ENCODE results near the gene ANGEL1. TPM values are rescaled to one million over a fixed set of nuclear protein-coding genes. Genes with fewer than 3 reads are reported as not detected.

ANGEL1 gene
- total and polyA plus RNA-seq, 2 experiments from 2014 or later, result 29.4 to 39.4 TPM

DNA sequence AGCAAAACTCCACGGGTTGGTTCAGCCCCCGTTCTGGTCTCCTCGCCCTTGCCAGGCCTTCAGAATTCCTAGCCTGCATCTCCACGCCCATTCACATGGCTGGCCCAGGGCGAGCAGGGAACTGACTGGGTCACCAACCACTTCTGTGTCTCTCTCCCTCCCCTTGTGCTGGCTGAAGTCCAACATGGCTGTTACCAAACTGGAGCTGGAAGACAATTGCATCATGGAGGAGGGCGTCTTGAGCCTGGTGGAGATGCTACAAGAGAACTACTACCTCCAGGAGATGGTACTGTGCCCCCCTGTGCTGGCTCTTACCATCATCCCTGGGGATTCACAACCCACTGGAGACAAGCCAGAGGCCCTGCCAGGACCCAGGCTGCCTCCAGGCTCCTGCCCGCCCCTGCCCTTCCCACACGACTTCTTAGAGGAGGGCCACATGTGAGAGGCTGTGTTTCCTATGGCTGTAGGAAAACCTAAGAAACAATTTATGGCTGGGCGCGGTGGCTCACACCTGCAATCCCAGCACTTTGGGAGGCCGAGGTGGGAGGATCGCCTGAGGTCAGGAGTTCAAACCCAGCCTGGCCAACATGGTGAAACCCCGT lies 23.4 kb upstream of the ANGEL1 start:
- H3K4me1 ChIP-seq (ENCODE audit: low read depth), result peaks cover 3% of the 10 kb centered on the region
- no peak overlapping the region for H3K27ac ChIP-seq
- H3K4me3 ChIP-seq, result no peak overlapping the region
- H3K36me3 ChIP-seq, result no peaks in the 10 kb centered on the region
- TF ChIP-seq, protein P1, sequence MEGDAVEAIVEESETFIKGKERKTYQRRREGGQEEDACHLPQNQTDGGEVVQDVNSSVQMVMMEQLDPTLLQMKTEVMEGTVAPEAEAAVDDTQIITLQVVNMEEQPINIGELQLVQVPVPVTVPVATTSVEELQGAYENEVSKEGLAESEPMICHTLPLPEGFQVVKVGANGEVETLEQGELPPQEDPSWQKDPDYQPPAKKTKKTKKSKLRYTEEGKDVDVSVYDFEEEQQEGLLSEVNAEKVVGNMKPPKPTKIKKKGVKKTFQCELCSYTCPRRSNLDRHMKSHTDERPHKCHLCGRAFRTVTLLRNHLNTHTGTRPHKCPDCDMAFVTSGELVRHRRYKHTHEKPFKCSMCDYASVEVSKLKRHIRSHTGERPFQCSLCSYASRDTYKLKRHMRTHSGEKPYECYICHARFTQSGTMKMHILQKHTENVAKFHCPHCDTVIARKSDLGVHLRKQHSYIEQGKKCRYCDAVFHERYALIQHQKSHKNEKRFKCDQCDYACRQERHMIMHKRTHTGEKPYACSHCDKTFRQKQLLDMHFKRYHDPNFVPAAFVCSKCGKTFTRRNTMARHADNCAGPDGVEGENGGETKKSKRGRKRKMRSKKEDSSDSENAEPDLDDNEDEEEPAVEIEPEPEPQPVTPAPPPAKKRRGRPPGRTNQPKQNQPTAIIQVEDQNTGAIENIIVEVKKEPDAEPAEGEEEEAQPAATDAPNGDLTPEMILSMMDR (IDR thresholded peaks at IDR 0.05; ENCODE audit: low read depth, low read length), result no peak
- no peaks in the 10 kb centered on the region for H3K9me3 ChIP-seq (ENCODE audit: low read depth)
- no peak for DNase-seq (ENCODE audit: low read depth in 1 of 2, low spot score in 1 of 2)
- H3K27me3 ChIP-seq, result no peaks in the 10 kb centered on the region

DNA sequence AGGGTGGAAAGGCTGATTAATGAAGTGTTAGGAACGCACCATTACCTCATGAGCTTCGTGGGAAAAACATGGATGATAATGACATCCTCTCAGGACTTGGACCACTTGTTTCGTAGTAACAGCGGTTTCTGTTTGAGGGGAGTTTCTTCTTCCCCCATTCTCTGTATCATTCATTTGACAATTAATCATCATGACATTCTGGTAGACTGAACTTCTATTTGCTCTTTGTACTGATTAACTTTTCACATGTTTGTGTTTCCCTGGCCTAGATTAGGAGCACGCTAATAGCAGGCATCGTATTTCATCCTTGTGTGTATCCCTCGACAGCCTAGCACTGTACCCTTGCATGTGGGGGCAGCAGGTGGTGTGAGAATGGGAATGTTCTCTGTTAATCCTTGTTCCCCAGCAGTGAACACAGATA lies 21.6 kb upstream of the ANGEL1 start:
- TF ChIP-seq, protein P1 (IDR thresholded peaks at IDR 0.05; ENCODE audit: low read depth, low read length), result no peak
- DNase-seq (ENCODE audit: low read depth in 1 of 2, low spot score in 1 of 2), result peak in 1 of 2 donors; percentile 24

DNA sequence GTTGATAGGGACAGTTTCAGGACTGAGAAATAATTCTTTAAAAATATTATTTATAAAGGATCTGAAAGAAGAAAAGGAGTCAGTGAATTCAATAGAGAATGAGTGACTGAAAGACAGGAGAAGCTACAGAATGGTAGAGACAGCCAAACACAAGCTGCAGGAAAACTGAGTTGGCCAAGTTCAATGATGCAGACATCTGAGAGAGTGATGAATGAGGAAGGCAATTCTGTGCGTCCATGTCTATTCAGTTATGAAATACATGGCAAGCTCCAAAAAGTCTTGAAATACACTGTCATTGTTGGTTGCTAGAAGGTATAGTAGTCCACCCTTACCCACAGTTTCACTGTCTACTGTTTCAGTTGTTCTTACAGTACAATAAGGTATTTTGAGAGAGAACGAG lies 20.3 kb upstream of the ANGEL1 start:
- no peaks in the 10 kb centered on the region for H3K36me3 ChIP-seq
- no peak overlapping the region for H3K4me3 ChIP-seq
- no peak for DNase-seq (ENCODE audit: low read depth in 1 of 2, low spot score in 1 of 2)
- H3K4me1 ChIP-seq (ENCODE audit: low read depth), result peaks cover 3% of the 10 kb centered on the region
- H3K27me3 ChIP-seq, result no peaks in the 10 kb centered on the region
- no peaks in the 10 kb centered on the region for H3K9me3 ChIP-seq (ENCODE audit: low read depth)
- TF ChIP-seq, protein P1 (IDR thresholded peaks at IDR 0.05; ENCODE audit: low read depth, low read length), result no peak
- no peak overlapping the region for H3K27ac ChIP-seq

More for the DNA sequence above, 21.6 kb upstream of the ANGEL1 start:
- Histone ChIP-seq H3K27ac (no peak overlapping the region), H3K4me1 (ENCODE audit: low read depth) (peaks cover 3% of the 10 kb centered on the region), H3K27me3 (no peaks in the 10 kb centered on the region), H3K9me3 (ENCODE audit: low read depth) (no peaks in the 10 kb centered on the region), H3K36me3 (no peaks in the 10 kb centered on the region), H3K4me3 (no peak overlapping the region)

DNA sequence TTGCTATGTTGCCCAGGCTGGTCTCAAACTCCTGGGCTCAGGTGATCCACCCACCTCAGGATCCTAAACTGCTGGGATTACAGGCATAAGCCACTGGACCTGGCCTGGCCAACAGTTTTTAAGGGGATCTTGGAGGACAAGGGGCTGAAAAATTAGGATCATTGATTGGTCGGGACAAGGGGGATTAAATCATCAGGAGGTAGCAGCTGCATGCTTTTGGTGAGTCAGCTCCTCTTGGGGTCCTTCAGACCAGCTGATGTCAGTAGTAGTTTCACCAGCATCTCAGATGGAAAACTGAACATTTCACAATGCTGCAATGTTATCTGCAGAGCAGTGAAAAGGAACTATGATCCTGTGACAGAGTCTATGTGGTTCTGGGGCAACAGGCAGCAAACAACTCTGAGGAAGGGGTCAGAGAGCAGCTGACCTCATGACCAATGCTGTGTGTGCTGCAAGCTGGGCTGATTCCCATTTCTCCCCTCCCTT lies 19.9 kb upstream of the ANGEL1 start:
- Histone ChIP-seq H3K27me3 (no peaks in the 10 kb centered on the region), H3K36me3 (no peaks in the 10 kb centered on the region), H3K27ac (no peak overlapping the region), H3K4me3 (no peak overlapping the region), H3K4me1 (ENCODE audit: low read depth) (peaks cover 3% of the 10 kb centered on the region), H3K9me3 (ENCODE audit: low read depth) (no peaks in the 10 kb centered on the region)
- DNase-seq (ENCODE audit: low read depth in 1 of 2, low spot score in 1 of 2), result peak in 1 of 2 donors; percentile 72
- TF ChIP-seq, protein P1 (IDR thresholded peaks at IDR 0.05; ENCODE audit: low read depth, low read length), result no peak

DNA sequence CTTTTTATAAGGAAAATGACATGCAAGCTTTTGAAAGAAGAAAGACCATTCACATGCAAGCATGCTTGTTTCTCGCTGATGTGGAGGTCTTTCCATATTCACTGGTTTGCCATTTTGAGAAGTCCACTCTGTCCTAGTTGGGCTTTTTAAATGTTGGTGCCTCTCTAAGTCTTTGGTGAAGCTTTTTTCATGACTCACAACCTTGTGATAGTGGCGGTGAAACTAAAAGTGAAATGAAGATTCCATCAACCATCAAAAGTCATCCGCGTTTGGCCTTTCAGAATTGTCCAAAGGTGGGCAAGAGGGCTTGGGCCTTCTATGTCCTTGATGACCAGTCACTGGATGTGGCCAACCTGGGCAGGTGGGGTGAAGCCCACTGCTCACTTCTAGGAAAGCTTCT lies 17.9 kb upstream of the ANGEL1 start:
- Histone ChIP-seq H3K4me3 (no peak overlapping the region), H3K27me3 (no peaks in the 10 kb centered on the region), H3K36me3 (no peaks in the 10 kb centered on the region), H3K9me3 (ENCODE audit: low read depth) (no peaks in the 10 kb centered on the region), H3K4me1 (ENCODE audit: low read depth) (peaks cover 3% of the 10 kb centered on the region), H3K27ac (no peak overlapping the region)
- DNase-seq (ENCODE audit: low read depth in 1 of 2, low spot score in 1 of 2), result no peak
- TF ChIP-seq, protein P1 (IDR thresholded peaks at IDR 0.05; ENCODE audit: low read depth, low read length), result no peak

Measured in cardiac muscle cell (in vitro differentiated cells and primary cell).